Activated T-cell treated with anti-CD3 and anti-CD28 coated beads for 24 hours (primary cell): ENCODE data around the gene OPCML.

ENCODE experiments used
- DNase-seq: peaks from one replicate; pipeline ENCODE4 v3.0.0-alpha.2; 2020; ENCODE audit warnings: low read depth

The OPCML gene

GRCh38 chr11:132886335-132886734 is 646.0 kb downstream of the OPCML start:
- DNase-seq, result no peak

- DNase-seq, result no peak
Measured at GRCh38 chr11:132883241-132883640, 649.1 kb downstream of the OPCML start.

- no peak for DNase-seq
Measured at GRCh38 chr11:132881622-132882021, 650.7 kb downstream of the OPCML start.

GRCh38 chr11:132878111-132878510 is 654.2 kb downstream of the OPCML start:
- no peak for DNase-seq

GRCh38 chr11:132876705-132877104 is 655.6 kb downstream of the OPCML start:
- no peak for DNase-seq

DNA sequence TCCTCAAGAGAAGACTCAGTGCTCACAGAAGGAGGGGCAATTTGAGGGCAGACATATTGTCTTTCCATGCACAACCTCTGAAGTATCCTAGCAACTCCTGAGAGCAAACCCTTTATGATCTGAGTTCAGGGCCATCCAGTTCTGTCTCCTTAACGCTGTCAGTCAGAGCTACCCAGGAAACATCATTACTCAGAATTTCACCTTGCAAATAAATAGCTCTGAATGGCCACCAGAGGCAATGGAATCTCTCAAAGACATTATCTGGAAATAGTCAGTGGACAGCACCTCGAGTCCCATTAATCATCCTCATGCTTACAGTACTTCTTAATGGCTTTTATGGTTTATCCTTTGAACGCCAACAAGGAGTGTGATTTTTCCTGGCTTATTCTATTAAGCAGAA is 656.1 kb downstream of the OPCML start:
- no peak for DNase-seq

DNA sequence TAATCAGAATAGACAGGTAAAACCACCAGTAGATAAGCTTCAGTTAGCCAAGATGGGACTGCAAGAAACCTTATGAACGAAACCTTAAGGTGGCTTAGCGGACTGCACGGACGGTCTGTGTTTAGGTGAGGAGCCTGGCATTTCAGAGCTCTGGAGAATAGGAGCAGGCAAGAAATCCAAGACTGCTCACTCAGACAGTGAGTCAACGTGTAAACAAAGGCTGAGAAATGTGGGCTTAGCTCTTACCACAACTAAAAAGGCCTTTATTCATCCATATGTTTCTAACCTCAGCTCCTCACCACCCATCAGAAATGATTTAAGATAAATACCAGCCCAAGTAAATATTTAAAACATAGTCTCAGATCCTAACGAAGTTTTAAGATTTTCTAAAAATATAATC is 657.7 kb downstream of the OPCML start:
- DNase-seq, result no peak

DNA sequence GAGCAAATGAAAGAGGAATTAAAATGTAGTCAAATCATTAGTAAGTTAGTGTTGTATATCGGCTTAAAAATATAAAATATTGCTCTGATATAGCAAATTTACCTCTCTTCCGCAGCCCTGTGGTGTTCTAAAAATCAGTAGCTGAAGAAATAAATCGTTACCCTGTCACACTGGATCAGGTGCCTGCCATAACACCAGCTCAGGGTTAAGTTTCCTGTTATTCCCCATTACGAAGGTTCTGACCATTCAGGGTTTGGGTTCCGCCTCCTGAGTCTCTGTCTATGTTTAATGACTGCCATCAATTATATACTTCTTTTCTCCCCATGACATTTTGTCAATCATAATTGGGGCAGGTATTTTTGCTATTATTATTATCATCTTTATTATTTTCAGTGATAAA is 658.5 kb downstream of the OPCML start:
- no peak for DNase-seq

- no peak for DNase-seq
Measured at GRCh38 chr11:132872211-132872610, 660.1 kb downstream of the OPCML start.

DNA sequence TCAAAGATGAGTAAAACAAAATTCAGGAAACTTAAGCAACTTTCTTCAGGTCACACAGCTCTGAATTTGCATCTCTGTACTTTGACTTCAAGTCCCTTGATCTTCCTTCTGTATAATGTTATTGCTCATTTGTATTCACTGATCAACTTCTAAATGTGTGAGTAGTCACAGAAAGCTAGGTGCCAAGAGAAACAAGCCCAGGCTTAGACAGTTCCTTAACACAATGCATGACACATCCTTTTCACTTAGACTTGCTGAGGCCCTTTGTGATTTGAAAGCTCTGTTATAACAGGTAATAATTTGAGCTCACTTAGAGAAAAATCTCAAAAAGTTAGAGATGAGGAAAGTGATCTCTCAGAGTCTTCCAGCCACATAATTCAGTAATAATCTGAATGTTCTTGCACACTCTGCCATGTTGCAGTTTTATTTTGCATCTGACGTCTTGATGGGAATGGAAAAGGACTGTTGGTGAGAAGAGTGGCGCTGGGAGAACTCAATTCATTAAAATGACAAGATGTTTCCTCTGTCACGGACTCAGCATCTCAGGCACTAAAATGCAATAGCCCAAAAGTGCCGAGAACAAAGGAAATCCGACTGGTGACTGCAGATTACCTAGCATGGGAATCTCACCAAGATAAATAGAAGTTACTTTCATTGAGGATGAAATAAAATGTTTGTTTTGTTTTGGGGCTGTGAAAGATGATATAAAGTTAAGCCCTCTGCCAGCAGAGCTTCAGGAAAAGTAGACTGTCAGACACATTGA is 665.3 kb downstream of the OPCML start:
- DNase-seq, result no peak

GRCh38 chr11:132865623-132866022 is 666.7 kb downstream of the OPCML start:
- DNase-seq, result no peak

DNA sequence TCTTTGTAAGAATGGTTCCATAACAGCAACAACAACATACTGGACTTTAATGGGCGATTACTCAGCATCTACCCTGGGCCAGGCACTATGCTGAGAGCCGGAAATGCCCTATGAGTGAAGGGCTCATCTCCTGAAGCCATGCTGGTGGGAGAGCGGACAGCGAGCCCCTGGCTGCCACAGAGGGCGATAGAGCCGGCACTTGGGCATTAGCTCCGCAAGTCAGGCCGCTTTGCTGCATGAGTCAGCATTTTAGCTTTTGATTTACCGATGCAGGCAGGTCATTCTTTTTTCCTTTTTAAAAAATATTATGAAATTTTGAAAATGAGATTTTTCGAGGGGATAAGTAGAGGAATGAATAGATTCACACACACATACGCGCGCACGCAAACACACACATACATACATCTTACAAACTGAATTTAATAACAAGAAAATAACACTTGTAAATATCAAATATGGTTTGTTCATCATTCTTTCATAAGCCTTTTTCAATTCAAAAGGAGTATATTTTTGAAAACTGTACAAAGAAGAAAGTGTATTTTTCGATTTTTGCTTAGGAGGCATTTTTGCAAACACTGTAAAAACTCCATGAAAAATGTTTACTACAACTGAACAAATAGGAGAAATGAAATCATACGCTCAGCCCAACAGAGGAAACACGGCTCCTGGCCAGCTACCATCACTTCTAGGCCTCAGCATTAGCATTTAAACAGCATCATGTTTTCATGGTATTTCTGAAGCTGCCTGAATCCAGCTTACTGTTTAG is 667.3 kb downstream of the OPCML start:
- no peak for DNase-seq

- DNase-seq, result no peak
Measured at GRCh38 chr11:132862933-132863332, 669.4 kb downstream of the OPCML start.

GRCh38 chr11:132862137-132862536 is 670.2 kb downstream of the OPCML start:
- no peak for DNase-seq

DNA sequence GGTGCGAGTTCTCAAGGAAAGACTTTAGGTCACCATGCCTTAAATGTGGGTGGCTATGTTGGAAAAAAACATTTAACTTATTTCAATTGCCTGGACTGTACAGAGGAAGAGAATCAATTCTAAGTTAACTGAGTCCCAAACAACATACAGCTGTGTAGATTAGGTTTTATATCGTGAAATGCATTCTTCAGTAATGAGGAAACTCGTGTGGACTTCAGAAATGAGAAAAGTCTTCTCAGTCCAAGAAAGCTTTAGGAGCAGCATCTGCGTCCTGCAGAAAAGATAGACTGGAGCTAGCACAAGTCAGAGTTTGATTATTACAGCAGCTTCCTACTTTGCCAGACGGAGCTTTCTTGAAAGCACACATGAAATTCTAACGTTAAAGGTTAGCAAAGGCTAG is 673.0 kb downstream of the OPCML start:
- no peak for DNase-seq

DNA sequence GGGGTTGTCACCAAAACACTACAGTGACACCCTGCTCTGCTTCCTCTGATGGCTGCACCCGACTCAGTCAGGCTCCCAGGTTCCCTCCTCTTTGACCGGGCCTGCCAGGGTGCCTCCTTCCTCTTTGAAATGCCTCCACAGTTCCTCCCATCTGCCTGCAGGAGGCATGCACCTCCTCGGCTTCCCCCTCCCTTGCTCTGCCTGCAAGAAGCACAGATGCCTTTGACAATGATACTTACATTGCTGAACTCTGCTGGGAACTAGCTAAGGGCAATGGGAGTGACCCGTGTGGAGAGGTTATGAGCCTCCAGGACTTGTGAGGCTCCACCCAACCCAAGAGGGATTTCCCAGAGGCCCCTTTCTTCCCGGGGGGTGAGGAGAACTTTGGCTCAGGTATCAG is 674.1 kb downstream of the OPCML start:
- DNase-seq, result no peak

DNA sequence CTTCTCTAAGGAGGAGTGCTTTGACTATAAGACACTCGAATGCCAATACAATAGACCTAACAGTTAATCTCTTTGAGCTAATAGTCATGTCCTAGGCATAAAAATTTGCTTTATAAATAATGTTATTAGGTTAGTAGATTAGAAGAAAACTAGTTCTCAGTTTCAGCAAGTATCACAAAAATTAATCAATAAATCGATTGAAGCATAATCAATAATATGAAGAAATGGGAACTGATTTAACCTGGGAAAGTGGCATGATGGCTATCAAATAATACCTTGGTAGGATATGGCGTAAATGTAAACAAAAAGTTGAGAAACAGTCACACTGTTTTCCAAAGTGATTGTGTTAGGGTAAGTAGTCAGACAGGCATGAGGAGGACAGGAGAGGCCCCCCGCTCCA is 676.3 kb downstream of the OPCML start:
- DNase-seq, result no peak

DNA sequence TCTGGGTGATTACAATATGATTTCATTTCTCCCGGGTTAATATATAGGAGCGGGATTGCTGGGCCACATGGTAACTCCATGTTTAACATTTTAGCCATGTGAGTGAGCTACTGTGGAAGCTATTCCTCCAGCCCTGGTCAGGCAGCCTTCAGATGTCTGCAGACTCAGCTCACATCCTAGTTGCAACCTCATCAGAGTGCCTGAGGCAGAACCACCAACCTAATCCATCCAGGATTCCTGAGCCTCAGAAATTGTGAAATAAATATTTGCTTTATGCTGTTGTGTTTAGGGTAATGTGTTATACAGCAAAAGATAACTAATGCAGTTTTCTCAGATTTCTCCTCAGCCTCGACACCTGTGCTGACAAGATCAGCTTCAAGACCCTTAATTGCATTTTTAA is 676.8 kb downstream of the OPCML start:
- no peak for DNase-seq

GRCh38 chr11:132853886-132854285 is 678.4 kb downstream of the OPCML start:
- DNase-seq, result no peak

DNA sequence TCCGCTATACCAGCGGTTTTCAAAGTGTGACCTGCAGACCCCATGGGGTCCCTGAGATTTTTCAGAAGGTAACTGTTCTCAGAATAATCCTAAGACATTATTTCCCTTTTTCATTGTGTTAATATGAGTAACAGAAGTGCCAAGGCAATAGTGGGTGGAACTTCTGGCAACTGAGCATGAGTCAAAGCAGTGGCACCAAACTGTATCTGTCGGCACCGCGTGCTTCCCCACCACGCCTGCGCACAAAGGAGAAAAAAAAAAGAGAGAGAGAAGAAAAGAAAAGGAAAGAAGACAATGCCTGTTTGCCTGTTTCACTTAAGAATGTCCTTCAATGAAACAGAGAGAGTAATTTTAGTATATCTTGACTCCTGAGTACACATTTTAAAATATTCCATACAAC is 679.9 kb downstream of the OPCML start:
- no peak for DNase-seq

DNA sequence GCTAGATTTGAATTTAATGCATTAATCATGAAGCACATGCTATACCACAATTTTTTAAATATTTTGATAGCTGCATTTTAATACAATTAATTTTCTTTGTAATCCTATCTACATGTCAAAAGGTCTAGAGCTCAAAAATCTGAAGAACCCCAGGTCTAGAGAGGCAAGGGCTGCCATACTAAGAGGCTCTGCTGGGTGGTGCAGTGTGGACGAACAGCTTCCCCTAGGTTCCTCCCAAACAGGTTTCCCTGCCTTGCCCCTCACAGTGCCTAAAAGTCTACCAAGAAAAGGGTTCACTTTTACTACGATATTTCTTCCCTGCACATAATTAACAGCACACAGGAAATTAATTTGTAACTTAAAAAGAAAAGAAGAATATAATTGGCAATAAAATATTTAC is 681.1 kb downstream of the OPCML start:
- DNase-seq, result no peak

GRCh38 chr11:132850266-132850665 is 682.0 kb downstream of the OPCML start:
- DNase-seq, result no peak

DNA sequence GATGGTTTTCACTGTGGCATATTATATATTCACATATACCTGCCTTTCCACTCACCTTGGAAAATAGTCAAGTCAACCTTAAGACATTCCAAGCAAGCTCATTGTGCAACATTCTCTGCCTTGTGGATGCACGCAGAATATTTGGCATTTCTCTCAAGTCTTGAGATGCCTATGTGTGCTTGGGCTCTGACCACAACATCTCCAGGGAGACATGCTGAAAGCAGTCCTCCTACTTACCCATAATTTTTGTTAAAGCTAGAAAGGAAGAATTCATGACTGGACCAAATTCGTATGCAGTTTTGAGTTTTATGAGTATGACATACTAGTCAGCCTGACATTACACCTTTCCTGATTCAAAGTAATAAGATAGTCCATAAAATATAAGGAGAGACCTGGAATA is 684.0 kb downstream of the OPCML start:
- no peak for DNase-seq

DNA sequence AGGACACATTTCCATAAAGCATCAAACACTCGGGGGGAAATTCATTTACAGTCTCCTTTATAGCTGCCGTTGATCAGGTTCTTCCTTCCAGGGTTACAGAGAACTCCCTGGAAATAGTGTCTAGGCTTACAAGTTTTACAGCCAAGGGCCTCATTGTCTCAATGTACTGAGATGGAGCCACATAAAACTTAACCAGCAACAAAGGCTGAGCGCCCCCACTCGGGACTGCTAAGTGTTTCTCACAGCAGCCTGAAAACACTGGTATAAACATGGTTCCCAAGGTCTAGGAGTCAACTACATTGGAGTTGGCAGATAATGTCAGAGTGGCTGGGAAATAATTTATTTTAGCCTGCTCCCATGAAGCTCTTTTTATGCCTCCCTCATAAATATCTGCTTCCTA is 686.2 kb downstream of the OPCML start:
- no peak for DNase-seq
